HEK293 (cell line): Measurements from ENCODE around the gene COL5A1.

Experiments used
- CTCF ChIP-seq: fragments of 450-650 bp; formaldehyde crosslinking; IDR thresholded peaks from 2 replicates; pipeline ENCODE4 v1.5.1; 2016; ENCODE audit warnings: missing biosample characterization, missing genetic modification characterization
- YY1 ChIP-seq: fragments of 450-650 bp; formaldehyde crosslinking; IDR thresholded peaks from 2 replicates; pipeline ENCODE4 v1.5.1; 2018; ENCODE audit warnings: missing biosample characterization, missing genetic modification characterization
- ZBTB49 ChIP-seq: fragments of 450-650 bp; formaldehyde crosslinking; IDR thresholded peaks from 2 replicates; pipeline ENCODE4 v1.5.1; 2016; ENCODE audit warnings: missing biosample characterization, missing genetic modification characterization, low read depth
- ZNF37A ChIP-seq: fragments of 450-650 bp; IDR thresholded peaks from 2 replicates; pipeline ENCODE4 v1.5.1; 2018; ENCODE audit warnings: missing biosample characterization, missing genetic modification characterization
- ZNF776 ChIP-seq: fragments of 450-650 bp; formaldehyde crosslinking; IDR thresholded peaks from 2 replicates; pipeline ENCODE4 v1.5.0; 2017; ENCODE audit warnings: missing biosample characterization, missing genetic modification characterization, borderline replicate concordance
- TF ChIP-seq, protein P1 (sequence below): fragments of 450-650 bp; formaldehyde crosslinking; IDR thresholded peaks from 2 replicates; pipeline ENCODE4 v1.5.1; 2016; ENCODE audit warnings: missing biosample characterization, missing genetic modification characterization, borderline replicate concordance

GRCh38 chr9:134605351-134605965 lies 36.1 kb upstream of the COL5A1 start:
- no peak for TF ChIP-seq CTCF (tag by site-specific recombination)
- no peak for TF ChIP-seq YY1 (tag by site-specific recombination)
- TF ChIP-seq, protein P1, sequence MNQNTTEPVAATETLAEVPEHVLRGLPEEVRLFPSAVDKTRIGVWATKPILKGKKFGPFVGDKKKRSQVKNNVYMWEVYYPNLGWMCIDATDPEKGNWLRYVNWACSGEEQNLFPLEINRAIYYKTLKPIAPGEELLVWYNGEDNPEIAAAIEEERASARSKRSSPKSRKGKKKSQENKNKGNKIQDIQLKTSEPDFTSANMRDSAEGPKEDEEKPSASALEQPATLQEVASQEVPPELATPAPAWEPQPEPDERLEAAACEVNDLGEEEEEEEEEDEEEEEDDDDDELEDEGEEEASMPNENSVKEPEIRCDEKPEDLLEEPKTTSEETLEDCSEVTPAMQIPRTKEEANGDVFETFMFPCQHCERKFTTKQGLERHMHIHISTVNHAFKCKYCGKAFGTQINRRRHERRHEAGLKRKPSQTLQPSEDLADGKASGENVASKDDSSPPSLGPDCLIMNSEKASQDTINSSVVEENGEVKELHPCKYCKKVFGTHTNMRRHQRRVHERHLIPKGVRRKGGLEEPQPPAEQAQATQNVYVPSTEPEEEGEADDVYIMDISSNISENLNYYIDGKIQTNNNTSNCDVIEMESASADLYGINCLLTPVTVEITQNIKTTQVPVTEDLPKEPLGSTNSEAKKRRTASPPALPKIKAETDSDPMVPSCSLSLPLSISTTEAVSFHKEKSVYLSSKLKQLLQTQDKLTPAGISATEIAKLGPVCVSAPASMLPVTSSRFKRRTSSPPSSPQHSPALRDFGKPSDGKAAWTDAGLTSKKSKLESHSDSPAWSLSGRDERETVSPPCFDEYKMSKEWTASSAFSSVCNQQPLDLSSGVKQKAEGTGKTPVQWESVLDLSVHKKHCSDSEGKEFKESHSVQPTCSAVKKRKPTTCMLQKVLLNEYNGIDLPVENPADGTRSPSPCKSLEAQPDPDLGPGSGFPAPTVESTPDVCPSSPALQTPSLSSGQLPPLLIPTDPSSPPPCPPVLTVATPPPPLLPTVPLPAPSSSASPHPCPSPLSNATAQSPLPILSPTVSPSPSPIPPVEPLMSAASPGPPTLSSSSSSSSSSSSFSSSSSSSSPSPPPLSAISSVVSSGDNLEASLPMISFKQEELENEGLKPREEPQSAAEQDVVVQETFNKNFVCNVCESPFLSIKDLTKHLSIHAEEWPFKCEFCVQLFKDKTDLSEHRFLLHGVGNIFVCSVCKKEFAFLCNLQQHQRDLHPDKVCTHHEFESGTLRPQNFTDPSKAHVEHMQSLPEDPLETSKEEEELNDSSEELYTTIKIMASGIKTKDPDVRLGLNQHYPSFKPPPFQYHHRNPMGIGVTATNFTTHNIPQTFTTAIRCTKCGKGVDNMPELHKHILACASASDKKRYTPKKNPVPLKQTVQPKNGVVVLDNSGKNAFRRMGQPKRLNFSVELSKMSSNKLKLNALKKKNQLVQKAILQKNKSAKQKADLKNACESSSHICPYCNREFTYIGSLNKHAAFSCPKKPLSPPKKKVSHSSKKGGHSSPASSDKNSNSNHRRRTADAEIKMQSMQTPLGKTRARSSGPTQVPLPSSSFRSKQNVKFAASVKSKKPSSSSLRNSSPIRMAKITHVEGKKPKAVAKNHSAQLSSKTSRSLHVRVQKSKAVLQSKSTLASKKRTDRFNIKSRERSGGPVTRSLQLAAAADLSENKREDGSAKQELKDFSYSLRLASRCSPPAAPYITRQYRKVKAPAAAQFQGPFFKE (tag by site-specific recombination), result no peak
- TF ChIP-seq ZNF37A, result no peak
- no peak for TF ChIP-seq ZNF776 (tag by site-specific recombination)
- no peak for TF ChIP-seq ZBTB49
